Esophagus muscularis mucosa (tissue), 4 donors: ENCODE results near the gene LAT.

Source experiments
- EP300 ChIP-seq: sonication (generic); formaldehyde crosslinking; IDR thresholded peaks from one replicate; pipeline ENCODE4 v1.6.1; 2017; ENCODE audit warnings: antibody characterized with exemption
- POLR2A ChIP-seq: fragments of 450-650 bp; IDR thresholded peaks from one replicate; pipeline ENCODE4 v1.6.1; 2017; ENCODE audit warnings: antibody characterized with exemption, moderate library complexity, mild to moderate bottlenecking, low read depth
- POLR2AphosphoS5 ChIP-seq, 2 donors: sonication (generic); formaldehyde crosslinking; IDR thresholded peaks; one replicate each; pipeline ENCODE4 v1.6.1; 2017; ENCODE audit warnings: antibody characterized with exemption in 2 of 2
- TF ChIP-seq, protein P1 (sequence below), 3 experiments: fragments of 200-600 bp in 2 of 3; fragments of 450-650 bp in 1 of 3; sonication (generic) in 2 of 3; IDR thresholded peaks; one replicate each; pipeline ENCODE4 v1.5.1; 2017 to 2019; ENCODE audit warnings: antibody characterized with exemption in 3 of 3, mild to moderate bottlenecking in 2 of 3, moderate library complexity in 1 of 3

DNA sequence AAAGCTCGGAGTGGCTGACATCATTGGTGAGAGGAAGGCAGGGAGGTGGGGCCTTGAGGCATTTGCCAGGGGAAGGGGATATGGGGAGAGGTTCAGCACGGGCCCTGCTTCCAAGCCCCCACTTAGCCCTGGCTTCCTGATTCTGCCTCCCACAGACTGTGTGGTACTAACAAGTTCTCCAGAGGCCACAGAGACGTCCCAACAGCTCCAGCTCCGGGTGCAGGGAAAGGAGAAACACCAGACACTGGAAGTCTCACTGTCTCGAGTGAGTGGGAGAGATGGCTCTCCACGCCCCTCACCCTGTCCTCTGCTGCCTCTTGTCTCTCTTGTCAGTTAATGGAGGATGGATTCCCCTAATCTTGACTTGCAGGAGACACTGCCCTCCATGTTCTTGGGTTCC is 26.0 kb upstream of the LAT start:
- no peak for TF ChIP-seq POLR2A
- TF ChIP-seq, protein P1, sequence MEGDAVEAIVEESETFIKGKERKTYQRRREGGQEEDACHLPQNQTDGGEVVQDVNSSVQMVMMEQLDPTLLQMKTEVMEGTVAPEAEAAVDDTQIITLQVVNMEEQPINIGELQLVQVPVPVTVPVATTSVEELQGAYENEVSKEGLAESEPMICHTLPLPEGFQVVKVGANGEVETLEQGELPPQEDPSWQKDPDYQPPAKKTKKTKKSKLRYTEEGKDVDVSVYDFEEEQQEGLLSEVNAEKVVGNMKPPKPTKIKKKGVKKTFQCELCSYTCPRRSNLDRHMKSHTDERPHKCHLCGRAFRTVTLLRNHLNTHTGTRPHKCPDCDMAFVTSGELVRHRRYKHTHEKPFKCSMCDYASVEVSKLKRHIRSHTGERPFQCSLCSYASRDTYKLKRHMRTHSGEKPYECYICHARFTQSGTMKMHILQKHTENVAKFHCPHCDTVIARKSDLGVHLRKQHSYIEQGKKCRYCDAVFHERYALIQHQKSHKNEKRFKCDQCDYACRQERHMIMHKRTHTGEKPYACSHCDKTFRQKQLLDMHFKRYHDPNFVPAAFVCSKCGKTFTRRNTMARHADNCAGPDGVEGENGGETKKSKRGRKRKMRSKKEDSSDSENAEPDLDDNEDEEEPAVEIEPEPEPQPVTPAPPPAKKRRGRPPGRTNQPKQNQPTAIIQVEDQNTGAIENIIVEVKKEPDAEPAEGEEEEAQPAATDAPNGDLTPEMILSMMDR (IDR thresholded peaks at IDR 0.05): no peak
- TF ChIP-seq EP300: no peak
- no peak for TF ChIP-seq POLR2AphosphoS5 (IDR thresholded peaks at IDR 0.05)
